A673 (cell line): ENCODE measurements around the gene CLEC4G.

ENCODE experiments used
- EZH2 ChIP-seq: fragments of 200-600 bp; sonication (generic); IDR thresholded peaks from 2 replicates; pipeline ENCODE4 v1.6.1; 2017; ENCODE audit warnings: borderline replicate concordance, low read depth, mild to moderate bottlenecking, mixed read lengths, antibody characterized with exemption, low read length; ENCODE audit not compliant: poor library complexity, severe bottlenecking
- TF ChIP-seq, protein P1 (sequence below): fragments of 300-800, 200-600 bp; sonication (generic); conservative IDR thresholded peaks from 2 replicates; pipeline ENCODE4 v1.5.1; 2017; ENCODE audit warnings: low read depth, mild to moderate bottlenecking, antibody characterized with exemption, low read length, moderate library complexity, mixed read lengths

DNA sequence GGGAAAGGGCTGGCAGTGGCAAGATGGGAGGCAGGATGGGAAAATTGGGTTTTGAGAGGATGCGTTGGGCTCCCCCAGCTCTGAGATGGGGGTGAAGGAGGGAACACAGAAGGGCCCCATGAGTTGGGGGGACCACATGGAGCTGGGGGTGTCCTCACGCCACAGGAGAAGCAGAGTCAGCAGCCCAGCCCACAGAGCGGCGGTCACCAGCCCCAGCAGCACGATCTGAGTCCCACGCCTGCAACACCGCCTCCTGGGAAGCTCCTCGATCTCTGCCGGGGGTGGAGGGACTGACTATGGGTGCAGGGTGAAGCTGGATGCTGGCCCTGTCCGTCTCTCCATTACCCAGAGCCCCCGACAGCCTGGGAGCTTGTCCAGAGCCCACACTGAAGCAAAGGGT, 33.3 kb downstream of the CLEC4G start:
- TF ChIP-seq, protein P1, sequence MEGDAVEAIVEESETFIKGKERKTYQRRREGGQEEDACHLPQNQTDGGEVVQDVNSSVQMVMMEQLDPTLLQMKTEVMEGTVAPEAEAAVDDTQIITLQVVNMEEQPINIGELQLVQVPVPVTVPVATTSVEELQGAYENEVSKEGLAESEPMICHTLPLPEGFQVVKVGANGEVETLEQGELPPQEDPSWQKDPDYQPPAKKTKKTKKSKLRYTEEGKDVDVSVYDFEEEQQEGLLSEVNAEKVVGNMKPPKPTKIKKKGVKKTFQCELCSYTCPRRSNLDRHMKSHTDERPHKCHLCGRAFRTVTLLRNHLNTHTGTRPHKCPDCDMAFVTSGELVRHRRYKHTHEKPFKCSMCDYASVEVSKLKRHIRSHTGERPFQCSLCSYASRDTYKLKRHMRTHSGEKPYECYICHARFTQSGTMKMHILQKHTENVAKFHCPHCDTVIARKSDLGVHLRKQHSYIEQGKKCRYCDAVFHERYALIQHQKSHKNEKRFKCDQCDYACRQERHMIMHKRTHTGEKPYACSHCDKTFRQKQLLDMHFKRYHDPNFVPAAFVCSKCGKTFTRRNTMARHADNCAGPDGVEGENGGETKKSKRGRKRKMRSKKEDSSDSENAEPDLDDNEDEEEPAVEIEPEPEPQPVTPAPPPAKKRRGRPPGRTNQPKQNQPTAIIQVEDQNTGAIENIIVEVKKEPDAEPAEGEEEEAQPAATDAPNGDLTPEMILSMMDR: no peak
- no peak for TF ChIP-seq EZH2
